Activated effector memory CD4-positive, alpha-beta T cell treated with anti-CD3 and anti-CD28 coated beads, Interleukin-2, amount 50 U/mL, for 16 hours (primary cell): ENCODE data around the gene KIF16B.
"Not testable (repeated sequence)": the region's sequence is repeated elsewhere in the genome, so short reads cannot be mapped to it uniquely, and the experiment has no call there.

Experiments used
- DNase-seq: peaks from one replicate; pipeline ENCODE4 v3.0.0-alpha.2; 2020

KIF16B gene

GRCh38 chr20:16573001-16573965 is at the start of gene KIF16B:
Gene KIF16B (minus strand): TSS chr20:16573448. CDS start chr20:16573275, 173 bp downstream.
- DNase-seq = peak; percentile 94

- DNase-seq = no peak
These were observed 49.3 kb upstream of the KIF16B start for GRCh38 chr20:16622501-16622900.

- no peak for DNase-seq
These were observed 48.3 kb upstream of the KIF16B start for GRCh38 chr20:16621435-16622141.

- no peak for DNase-seq
These were observed 47.7 kb upstream of the KIF16B start for GRCh38 chr20:16620961-16621360.

- DNase-seq = no peak
These were observed 46.7 kb upstream of the KIF16B start for GRCh38 chr20:16619953-16620352.

- no peak for DNase-seq
These were observed 43.8 kb upstream of the KIF16B start for GRCh38 chr20:16617056-16617455.

GRCh38 chr20:16616317-16616716 is 43.1 kb upstream of the KIF16B start:
- no peak for DNase-seq

GRCh38 chr20:16615199-16615598 is 42.0 kb upstream of the KIF16B start:
- no peak for DNase-seq

- DNase-seq = no peak
These were observed 40.7 kb upstream of the KIF16B start for GRCh38 chr20:16613954-16614353.

GRCh38 chr20:16612706-16613105 is 39.5 kb upstream of the KIF16B start:
- no peak for DNase-seq

GRCh38 chr20:16611817-16612216 is 38.6 kb upstream of the KIF16B start:
- DNase-seq = no peak

GRCh38 chr20:16609066-16609465 is 35.8 kb upstream of the KIF16B start:
- DNase-seq = no peak

- no peak for DNase-seq
These were observed 35.0 kb upstream of the KIF16B start for GRCh38 chr20:16608277-16608650.

GRCh38 chr20:16607364-16608276 is 34.4 kb upstream of the KIF16B start:
- DNase-seq = no peak

GRCh38 chr20:16606468-16607070 is 33.3 kb upstream of the KIF16B start:
- DNase-seq = no peak

GRCh38 chr20:16601047-16601446 is 27.8 kb upstream of the KIF16B start:
- no peak for DNase-seq

- DNase-seq = no peak
These were observed 26.0 kb upstream of the KIF16B start for GRCh38 chr20:16599257-16599656.

GRCh38 chr20:16596991-16597390 is 23.7 kb upstream of the KIF16B start:
- no peak for DNase-seq

GRCh38 chr20:16596404-16596803 is 23.2 kb upstream of the KIF16B start:
- not testable (repeated sequence) for DNase-seq

GRCh38 chr20:16595376-16595775 is 22.1 kb upstream of the KIF16B start:
- DNase-seq = no peak

- no peak for DNase-seq
These were observed 16.9 kb upstream of the KIF16B start for GRCh38 chr20:16590041-16590633.

- no peak for DNase-seq
These were observed 16.4 kb upstream of the KIF16B start for GRCh38 chr20:16589623-16590022.
